Measurements from ENCODE around the gene R3HDM4.

DNA sequence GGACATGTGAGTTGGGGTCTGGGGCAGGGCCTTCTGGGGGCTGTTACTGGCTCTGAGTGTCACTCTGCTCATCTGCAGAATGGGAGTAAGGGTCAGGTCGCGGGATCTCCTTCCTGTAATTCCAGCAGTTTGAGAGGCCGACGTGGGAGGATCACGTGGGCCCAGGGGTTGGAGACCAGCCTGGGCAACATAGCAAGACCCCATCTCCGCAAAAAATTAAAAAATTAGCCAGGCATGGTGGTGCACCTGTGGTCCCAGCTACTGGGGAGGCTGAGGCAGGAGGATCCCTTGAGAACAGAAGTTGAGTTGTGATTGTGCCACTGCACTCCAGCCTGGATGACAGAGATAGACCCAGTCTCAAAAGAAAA lies 16.9 kb upstream of the R3HDM4 start:
- TF ChIP-seq, protein P1, sequence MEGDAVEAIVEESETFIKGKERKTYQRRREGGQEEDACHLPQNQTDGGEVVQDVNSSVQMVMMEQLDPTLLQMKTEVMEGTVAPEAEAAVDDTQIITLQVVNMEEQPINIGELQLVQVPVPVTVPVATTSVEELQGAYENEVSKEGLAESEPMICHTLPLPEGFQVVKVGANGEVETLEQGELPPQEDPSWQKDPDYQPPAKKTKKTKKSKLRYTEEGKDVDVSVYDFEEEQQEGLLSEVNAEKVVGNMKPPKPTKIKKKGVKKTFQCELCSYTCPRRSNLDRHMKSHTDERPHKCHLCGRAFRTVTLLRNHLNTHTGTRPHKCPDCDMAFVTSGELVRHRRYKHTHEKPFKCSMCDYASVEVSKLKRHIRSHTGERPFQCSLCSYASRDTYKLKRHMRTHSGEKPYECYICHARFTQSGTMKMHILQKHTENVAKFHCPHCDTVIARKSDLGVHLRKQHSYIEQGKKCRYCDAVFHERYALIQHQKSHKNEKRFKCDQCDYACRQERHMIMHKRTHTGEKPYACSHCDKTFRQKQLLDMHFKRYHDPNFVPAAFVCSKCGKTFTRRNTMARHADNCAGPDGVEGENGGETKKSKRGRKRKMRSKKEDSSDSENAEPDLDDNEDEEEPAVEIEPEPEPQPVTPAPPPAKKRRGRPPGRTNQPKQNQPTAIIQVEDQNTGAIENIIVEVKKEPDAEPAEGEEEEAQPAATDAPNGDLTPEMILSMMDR (IDR thresholded peaks at IDR 0.05; ENCODE audit: insufficient read depth, low read depth, low read length), result no peak
- TF ChIP-seq EZH2 (IDR thresholded peaks at IDR 0.05; ENCODE audit: insufficient read depth, low read length), result no peak
